Measurements from ENCODE around the gene TCF7L2.

GRCh38 chr10:113127261-113127900 is 177.3 kb downstream of the TCF7L2 start:
- TF ChIP-seq, protein P1, sequence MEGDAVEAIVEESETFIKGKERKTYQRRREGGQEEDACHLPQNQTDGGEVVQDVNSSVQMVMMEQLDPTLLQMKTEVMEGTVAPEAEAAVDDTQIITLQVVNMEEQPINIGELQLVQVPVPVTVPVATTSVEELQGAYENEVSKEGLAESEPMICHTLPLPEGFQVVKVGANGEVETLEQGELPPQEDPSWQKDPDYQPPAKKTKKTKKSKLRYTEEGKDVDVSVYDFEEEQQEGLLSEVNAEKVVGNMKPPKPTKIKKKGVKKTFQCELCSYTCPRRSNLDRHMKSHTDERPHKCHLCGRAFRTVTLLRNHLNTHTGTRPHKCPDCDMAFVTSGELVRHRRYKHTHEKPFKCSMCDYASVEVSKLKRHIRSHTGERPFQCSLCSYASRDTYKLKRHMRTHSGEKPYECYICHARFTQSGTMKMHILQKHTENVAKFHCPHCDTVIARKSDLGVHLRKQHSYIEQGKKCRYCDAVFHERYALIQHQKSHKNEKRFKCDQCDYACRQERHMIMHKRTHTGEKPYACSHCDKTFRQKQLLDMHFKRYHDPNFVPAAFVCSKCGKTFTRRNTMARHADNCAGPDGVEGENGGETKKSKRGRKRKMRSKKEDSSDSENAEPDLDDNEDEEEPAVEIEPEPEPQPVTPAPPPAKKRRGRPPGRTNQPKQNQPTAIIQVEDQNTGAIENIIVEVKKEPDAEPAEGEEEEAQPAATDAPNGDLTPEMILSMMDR (IDR thresholded peaks at IDR 0.05; ENCODE audit: low read length) = no peak
- no peak for TF ChIP-seq EZH2 (IDR thresholded peaks at IDR 0.05; ENCODE audit: borderline replicate concordance, low read length)
